ENCODE data around the gene CCDC102B. TPM values are rescaled to one million over a fixed set of nuclear protein-coding genes. Genes with fewer than 3 reads are reported as not detected.

CCDC102B gene
- total RNA-seq, 2 donors from 2014 or later, result 10.6 to 24.6 TPM

DNA sequence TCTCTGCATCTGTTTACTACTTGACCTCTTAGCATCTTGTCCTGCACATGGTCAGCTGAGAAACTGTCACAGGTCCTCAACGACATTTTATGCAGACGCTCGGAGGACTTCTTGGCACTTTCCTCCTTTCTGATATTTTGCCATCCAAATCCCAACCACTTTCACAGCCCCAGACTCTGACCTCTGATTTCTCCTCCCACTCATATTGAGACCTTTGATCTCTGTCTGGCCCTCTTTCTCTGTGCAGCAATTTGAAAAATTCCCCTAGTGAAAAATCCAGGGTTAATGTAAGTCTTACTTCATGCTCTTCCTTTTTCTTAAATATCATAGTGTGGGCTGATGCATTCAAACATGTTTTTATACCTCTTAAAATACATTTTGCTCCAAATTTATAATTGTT, 273.8 kb downstream of the CCDC102B start:
- H3K27ac ChIP-seq, result no peak overlapping the region
- DNase-seq (ENCODE audit: low spot score) (no peak), ATAC-seq (ENCODE audit: insufficient number of reproducible peaks, low FRiP score, low read depth) (peak; percentile 20)
- H3K9me3 ChIP-seq, result no peaks in the 10 kb centered on the region
- no peaks in the 10 kb centered on the region for H3K4me1 ChIP-seq (ENCODE audit: control insufficient read depth in 1 of 2, low read depth in 2 of 2)
- TF ChIP-seq, protein P1, sequence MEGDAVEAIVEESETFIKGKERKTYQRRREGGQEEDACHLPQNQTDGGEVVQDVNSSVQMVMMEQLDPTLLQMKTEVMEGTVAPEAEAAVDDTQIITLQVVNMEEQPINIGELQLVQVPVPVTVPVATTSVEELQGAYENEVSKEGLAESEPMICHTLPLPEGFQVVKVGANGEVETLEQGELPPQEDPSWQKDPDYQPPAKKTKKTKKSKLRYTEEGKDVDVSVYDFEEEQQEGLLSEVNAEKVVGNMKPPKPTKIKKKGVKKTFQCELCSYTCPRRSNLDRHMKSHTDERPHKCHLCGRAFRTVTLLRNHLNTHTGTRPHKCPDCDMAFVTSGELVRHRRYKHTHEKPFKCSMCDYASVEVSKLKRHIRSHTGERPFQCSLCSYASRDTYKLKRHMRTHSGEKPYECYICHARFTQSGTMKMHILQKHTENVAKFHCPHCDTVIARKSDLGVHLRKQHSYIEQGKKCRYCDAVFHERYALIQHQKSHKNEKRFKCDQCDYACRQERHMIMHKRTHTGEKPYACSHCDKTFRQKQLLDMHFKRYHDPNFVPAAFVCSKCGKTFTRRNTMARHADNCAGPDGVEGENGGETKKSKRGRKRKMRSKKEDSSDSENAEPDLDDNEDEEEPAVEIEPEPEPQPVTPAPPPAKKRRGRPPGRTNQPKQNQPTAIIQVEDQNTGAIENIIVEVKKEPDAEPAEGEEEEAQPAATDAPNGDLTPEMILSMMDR (IDR thresholded peaks at IDR 0.05), result no peak
- no peaks in the 10 kb centered on the region for H3K27me3 ChIP-seq (replicated peaks; ENCODE audit: insufficient read depth)
- H3K36me3 ChIP-seq, result no peaks in the 10 kb centered on the region
- H3K4me3 ChIP-seq, result no peak overlapping the region

- H3K4me1 ChIP-seq (ENCODE audit: control insufficient read depth in 1 of 2, low read depth in 2 of 2), result no peaks in the 10 kb centered on the region
- H3K9me3 ChIP-seq, result no peaks in the 10 kb centered on the region
- H3K27ac ChIP-seq, result no peak overlapping the region
- H3K4me3 ChIP-seq, result no peak overlapping the region
- no peak for ATAC-seq (ENCODE audit: insufficient number of reproducible peaks, low FRiP score, low read depth)
- DNase-seq (ENCODE audit: low spot score), result no peak
- no peaks in the 10 kb centered on the region for H3K36me3 ChIP-seq
- H3K27me3 ChIP-seq (replicated peaks; ENCODE audit: insufficient read depth), result no peaks in the 10 kb centered on the region
- TF ChIP-seq, protein P1 (IDR thresholded peaks at IDR 0.05), result no peak
These were observed 284.0 kb downstream of the CCDC102B start for GRCh38 chr18:69081846-69082245.

DNA sequence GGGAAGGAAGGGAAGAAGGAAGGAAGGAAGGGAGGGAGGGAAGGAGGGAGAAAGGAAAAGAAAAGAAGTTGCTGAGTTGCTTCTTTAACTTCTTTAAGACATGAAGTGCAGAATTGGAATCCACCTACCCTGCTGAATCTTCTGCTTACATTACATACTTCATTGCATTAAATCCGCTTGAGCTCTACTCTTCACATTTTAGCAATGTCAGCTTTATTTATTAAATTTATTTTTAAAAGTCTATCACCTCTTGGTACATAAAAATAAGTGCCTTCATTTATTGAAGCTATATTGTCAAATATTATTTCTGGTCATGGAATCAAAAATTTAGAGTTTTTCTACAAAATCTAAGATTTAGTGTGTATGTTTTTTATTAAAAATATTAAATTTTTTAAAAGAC, 284.6 kb downstream of the CCDC102B start:
- H3K4me1 ChIP-seq (ENCODE audit: control insufficient read depth in 1 of 2, low read depth in 2 of 2), result no peaks in the 10 kb centered on the region
- DNase-seq (ENCODE audit: low spot score), result no peak

GRCh38 chr18:69085951-69086350, 288.1 kb downstream of the CCDC102B start:
- Histone ChIP-seq H3K27ac (no peak overlapping the region), H3K4me3 (no peak overlapping the region), H3K36me3 (no peaks in the 10 kb centered on the region), H3K27me3 (replicated peaks; ENCODE audit: insufficient read depth) (no peaks in the 10 kb centered on the region), H3K9me3 (no peaks in the 10 kb centered on the region), H3K4me1 (ENCODE audit: control insufficient read depth in 1 of 2, low read depth in 2 of 2) (no peaks in the 10 kb centered on the region)
- DNase-seq (ENCODE audit: low spot score) (no peak), ATAC-seq (ENCODE audit: insufficient number of reproducible peaks, low FRiP score, low read depth) (no peak)
- TF ChIP-seq, protein P1 (IDR thresholded peaks at IDR 0.05), result no peak

More for the DNA sequence above, 284.6 kb downstream of the CCDC102B start:
- Histone ChIP-seq H3K9me3 (no peaks in the 10 kb centered on the region), H3K36me3 (no peaks in the 10 kb centered on the region), H3K27me3 (replicated peaks; ENCODE audit: insufficient read depth) (no peaks in the 10 kb centered on the region), H3K4me3 (no peak overlapping the region), H3K27ac (no peak overlapping the region)
- no peak for ATAC-seq (ENCODE audit: insufficient number of reproducible peaks, low FRiP score, low read depth)
- TF ChIP-seq, protein P1 (IDR thresholded peaks at IDR 0.05), result no peak

DNA sequence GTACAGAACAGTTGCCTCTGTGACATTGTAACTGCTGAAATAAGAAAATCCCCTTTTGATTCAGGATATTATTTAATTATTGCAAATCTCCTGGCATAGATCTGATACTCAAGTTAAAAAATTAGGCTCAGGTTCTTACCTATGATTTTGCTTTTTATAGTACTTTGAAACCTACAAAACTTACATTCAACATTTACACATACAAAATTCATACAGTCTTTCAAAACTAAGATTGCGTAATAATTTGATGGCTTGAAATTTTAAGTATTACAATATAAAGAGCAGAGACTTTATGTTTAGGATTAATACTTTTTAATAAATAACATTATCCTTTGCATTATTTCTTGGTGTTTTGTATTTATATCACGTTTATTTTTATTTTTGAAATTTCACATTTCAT, 291.1 kb downstream of the CCDC102B start:
- no peak overlapping the region for H3K4me3 ChIP-seq
- H3K9me3 ChIP-seq, result no peaks in the 10 kb centered on the region
- TF ChIP-seq, protein P1 (IDR thresholded peaks at IDR 0.05), result no peak
- ATAC-seq (ENCODE audit: insufficient number of reproducible peaks, low FRiP score, low read depth), result no peak
- H3K36me3 ChIP-seq, result no peaks in the 10 kb centered on the region
- H3K27me3 ChIP-seq (replicated peaks; ENCODE audit: insufficient read depth), result no peaks in the 10 kb centered on the region
- no peak for DNase-seq (ENCODE audit: low spot score)
- H3K4me1 ChIP-seq (ENCODE audit: control insufficient read depth in 1 of 2, low read depth in 2 of 2), result no peaks in the 10 kb centered on the region
- H3K27ac ChIP-seq, result no peak overlapping the region

All from thoracic aorta (tissue), 2 donors.